HEK293 (cell line): ENCODE measurements around the gene C19orf53.

ENCODE experiments used
- BCL11A ChIP-seq: fragments of 450-650 bp; formaldehyde crosslinking; IDR thresholded peaks from 2 replicates; pipeline ENCODE4 v1.5.1; 2016; ENCODE audit warnings: low read depth, missing biosample characterization, missing genetic modification characterization
- BCL6B ChIP-seq: fragments of 450-650 bp; formaldehyde crosslinking; IDR thresholded peaks from 2 replicates; pipeline ENCODE4 v1.5.1; 2017; ENCODE audit warnings: missing biosample characterization, missing genetic modification characterization
- GLIS2 ChIP-seq: fragments of 450-650 bp; formaldehyde crosslinking; IDR thresholded peaks from 2 replicates; pipeline ENCODE4 v1.5.1; 2016; ENCODE audit warnings: missing biosample characterization, missing genetic modification characterization
- HIC1 ChIP-seq: fragments of 450-650 bp; formaldehyde crosslinking; IDR thresholded peaks from 2 replicates; pipeline ENCODE4 v1.5.1; 2016; ENCODE audit warnings: missing biosample characterization, missing genetic modification characterization
- KLF10 ChIP-seq: fragments of 450-650 bp; IDR thresholded peaks from 2 replicates; pipeline ENCODE4 v1.5.1; 2018; ENCODE audit warnings: missing biosample characterization, mild to moderate bottlenecking, missing genetic modification characterization
- MYNN ChIP-seq: fragments of 450-650 bp; formaldehyde crosslinking; IDR thresholded peaks from 2 replicates; pipeline ENCODE4 v1.5.1; 2016; ENCODE audit warnings: missing biosample characterization, missing genetic modification characterization, borderline replicate concordance
- MZF1 ChIP-seq: fragments of 450-650 bp; formaldehyde crosslinking; IDR thresholded peaks from 2 replicates; pipeline ENCODE4 v1.5.1; 2017; ENCODE audit warnings: missing biosample characterization, missing genetic modification characterization, borderline replicate concordance
- SP2 ChIP-seq: fragments of 450-650 bp; formaldehyde crosslinking; IDR thresholded peaks from 2 replicates; pipeline ENCODE4 v1.5.1; 2016; ENCODE audit warnings: missing biosample characterization, missing genetic modification characterization
- SP3 ChIP-seq: fragments of 450-650 bp; formaldehyde crosslinking; IDR thresholded peaks from 2 replicates; pipeline ENCODE4 v1.5.1; 2016; ENCODE audit warnings: missing biosample characterization, missing genetic modification characterization
- WT1 ChIP-seq: fragments of 450-650 bp; formaldehyde crosslinking; IDR thresholded peaks from 2 replicates; pipeline ENCODE4 v1.5.1; 2016; ENCODE audit warnings: missing biosample characterization, missing genetic modification characterization
- ZBTB11 ChIP-seq: fragments of 450-650 bp; formaldehyde crosslinking; conservative IDR thresholded peaks from 2 replicates; pipeline ENCODE4 v1.5.1; 2016; ENCODE audit warnings: low read depth, missing biosample characterization, missing genetic modification characterization
- ZBTB17 ChIP-seq: fragments of 450-650 bp; formaldehyde crosslinking; IDR thresholded peaks from 2 replicates; pipeline ENCODE4 v1.5.1; 2016; ENCODE audit warnings: missing biosample characterization, missing genetic modification characterization
- ZBTB7A ChIP-seq: fragments of 450-650 bp; formaldehyde crosslinking; IDR thresholded peaks from 2 replicates; pipeline ENCODE4 v1.5.1; 2016; ENCODE audit warnings: low read depth, missing biosample characterization, missing genetic modification characterization
- ZFP41 ChIP-seq: fragments of 450-650 bp; formaldehyde crosslinking; IDR thresholded peaks from 2 replicates; pipeline ENCODE4 v1.5.1; 2016; ENCODE audit warnings: missing biosample characterization, missing genetic modification characterization, borderline replicate concordance
- ZNF146 ChIP-seq: fragments of 450-650 bp; formaldehyde crosslinking; IDR thresholded peaks from 2 replicates; pipeline ENCODE4 v1.5.1; 2016; ENCODE audit warnings: missing biosample characterization, missing genetic modification characterization
- ZNF280C ChIP-seq: fragments of 450-650 bp; formaldehyde crosslinking; IDR thresholded peaks from 2 replicates; pipeline ENCODE4 v1.5.1; 2016; ENCODE audit warnings: missing biosample characterization, missing genetic modification characterization
- ZNF37A ChIP-seq: fragments of 450-650 bp; IDR thresholded peaks from 2 replicates; pipeline ENCODE4 v1.5.1; 2018; ENCODE audit warnings: missing biosample characterization, missing genetic modification characterization
- ZNF394 ChIP-seq: fragments of 450-650 bp; formaldehyde crosslinking; IDR thresholded peaks from 2 replicates; pipeline ENCODE4 v1.5.1; 2016; ENCODE audit warnings: missing biosample characterization, missing genetic modification characterization, mild to moderate bottlenecking, moderate library complexity, borderline replicate concordance
- ZNF423 ChIP-seq: fragments of 450-650 bp; formaldehyde crosslinking; IDR thresholded peaks from 2 replicates; pipeline ENCODE4 v1.5.1; 2016; ENCODE audit warnings: missing biosample characterization, missing genetic modification characterization
- ZNF501 ChIP-seq: fragments of 450-650 bp; formaldehyde crosslinking; IDR thresholded peaks from 2 replicates; pipeline ENCODE4 v1.5.1; 2016; ENCODE audit warnings: missing biosample characterization, missing genetic modification characterization
- ZNF510 ChIP-seq: fragments of 450-650 bp; formaldehyde crosslinking; IDR thresholded peaks from 2 replicates; pipeline ENCODE4 v1.5.1; 2018; ENCODE audit warnings: mild to moderate bottlenecking, missing genetic modification characterization, missing biosample characterization; ENCODE audit not compliant: insufficient replicate concordance
- ZNF544 ChIP-seq: fragments of 450-650 bp; formaldehyde crosslinking; IDR thresholded peaks from 2 replicates; pipeline ENCODE4 v1.5.0; 2017; ENCODE audit warnings: missing biosample characterization, missing genetic modification characterization
- ZNF629 ChIP-seq: fragments of 450-650 bp; formaldehyde crosslinking; IDR thresholded peaks from 2 replicates; pipeline ENCODE4 v1.5.1; 2017; ENCODE audit warnings: missing biosample characterization, missing genetic modification characterization
- ZNF639 ChIP-seq: fragments of 450-650 bp; formaldehyde crosslinking; IDR thresholded peaks from 2 replicates; pipeline ENCODE4 v1.5.1; 2016; ENCODE audit warnings: missing biosample characterization, missing genetic modification characterization
- ZNF707 ChIP-seq: fragments of 450-650 bp; formaldehyde crosslinking; IDR thresholded peaks from 2 replicates; pipeline ENCODE4 v1.5.1; 2016; ENCODE audit warnings: missing biosample characterization, missing genetic modification characterization
- ZSCAN5A ChIP-seq: fragments of 450-650 bp; formaldehyde crosslinking; IDR thresholded peaks from 2 replicates; pipeline ENCODE4 v1.5.1; 2016; ENCODE audit warnings: missing biosample characterization, missing genetic modification characterization

The C19orf53 gene

GRCh38 chr19:13825489-13826441 is 51.5 kb downstream of the C19orf53 start (continued):
- TF ChIP-seq ZNF639 (tag by site-specific recombination) (no peak), ZNF707 (tag by site-specific recombination) (no peak), ZNF629 (no peak), ZBTB11 (no peak), ZNF544 (tag by site-specific recombination) (no peak), BCL11A (no peak), ZNF280C (tag by site-specific recombination) (no peak), KLF10 (tag by site-specific recombination) (peak; percentile 57), ZBTB7A (no peak), ZNF423 (tag by site-specific recombination) (no peak), WT1 (tag by site-specific recombination) (no peak), ZNF501 (tag by site-specific recombination) (no peak), MYNN (tag by site-specific recombination) (no peak), ZBTB17 (tag by site-specific recombination) (peak; percentile 36), ZNF394 (tag by site-specific recombination) (no peak), ZSCAN5A (tag by site-specific recombination) (no peak), MZF1 (tag by site-specific recombination) (no peak), ZNF146 (no peak), ZNF510 (tag by site-specific recombination) (no peak), ZNF37A (no peak), SP2 (tag by site-specific recombination) (peak; percentile 38; the same call in 1 of the 2 replicates), SP3 (peak; percentile 35; the same call in 1 of the 2 replicates), GLIS2 (tag by site-specific recombination) (no peak), ZFP41 (tag by site-specific recombination) (no peak), HIC1 (no peak), BCL6B (tag by site-specific recombination) (no peak)
